HepG2 (cell line): ENCODE results near the gene PTK7. TPM values are rescaled to one million over a fixed set of nuclear protein-coding genes. Genes with fewer than 3 reads are reported as not detected.

ENCODE experiments used
- BRF2 ChIP-seq: sonication (generic); formaldehyde crosslinking; IDR thresholded peaks from 2 replicates; pipeline ENCODE4 v1.8.1; 2022; ENCODE audit warnings: mild to moderate bottlenecking, missing genetic modification reagents
- CENPX ChIP-seq: sonication (generic); formaldehyde crosslinking; IDR thresholded peaks from 2 replicates; pipeline ENCODE4 v1.9.0; 2021; ENCODE audit warnings: mild to moderate bottlenecking, missing genetic modification reagents, moderate library complexity
- DRAP1 ChIP-seq: IDR thresholded peaks from 2 replicates; pipeline ENCODE4 v1.6.1; 2016; ENCODE audit warnings: missing genetic modification reagents, missing compliant biosample characterization
- FOXK2 ChIP-seq: fragments of 450-650 bp; IDR thresholded peaks from 2 replicates; pipeline ENCODE4 v1.6.1; 2016
- FOXP1 ChIP-seq, 2 experiments: fragments of 450-650 bp in 1 of 2; IDR thresholded peaks; 2 replicates each; pipeline ENCODE4 v1.6.1; 2017 to 2018; ENCODE audit warnings: antibody characterized with exemption in 1 of 2
- GABPA ChIP-seq, 2 experiments: IDR thresholded peaks; 2 replicates each; pipeline ENCODE4 v1.6.1; 2011 to 2016; ENCODE audit warnings: low read depth in 2 of 2, low read length in 1 of 2, missing biosample characterization in 1 of 2, missing genetic modification characterization in 1 of 2
- GATAD1 ChIP-seq: IDR thresholded peaks from 2 replicates; pipeline ENCODE4 v1.6.1; 2016; ENCODE audit warnings: missing genetic modification reagents, missing compliant biosample characterization
- GPN1 ChIP-seq: sonication (generic); formaldehyde crosslinking; IDR thresholded peaks from 2 replicates; pipeline ENCODE4 v1.5.1; 2020; ENCODE audit warnings: missing genetic modification reagents, borderline replicate concordance
- HIVEP1 ChIP-seq: sonication (generic); formaldehyde crosslinking; IDR thresholded peaks from 2 replicates; pipeline ENCODE4 v1.4.0; 2020; ENCODE audit warnings: mild to moderate bottlenecking, missing genetic modification reagents
- HNRNPH1 ChIP-seq: fragments of 200-400 bp; formaldehyde crosslinking; optimal IDR thresholded peaks from 2 replicates; pipeline ENCODE3; 2017; ENCODE audit warnings: mild to moderate bottlenecking, low read depth, low read length
- KAT7 ChIP-seq: IDR thresholded peaks from 2 replicates; pipeline ENCODE4 v1.6.1; 2018; ENCODE audit warnings: borderline replicate concordance, missing compliant biosample characterization
- MLX ChIP-seq: IDR thresholded peaks from 2 replicates; pipeline ENCODE4 v1.6.1; 2016
- NR2C2 ChIP-seq: sonication (generic); formaldehyde crosslinking; IDR thresholded peaks from 2 replicates; pipeline ENCODE4 v1.4.0; 2020; ENCODE audit warnings: missing genetic modification reagents, mild to moderate bottlenecking, moderate library complexity, borderline replicate concordance
- PCBP2 ChIP-seq: fragments of 200-400 bp; formaldehyde crosslinking; optimal IDR thresholded peaks from 2 replicates; pipeline ENCODE3; 2018; ENCODE audit warnings: low read length, low read depth; ENCODE audit not compliant: poor library complexity, severe bottlenecking
- POGK ChIP-seq: sonication (generic); formaldehyde crosslinking; conservative IDR thresholded peaks from 2 replicates; pipeline ENCODE4 v1.8.0; 2022; ENCODE audit warnings: mild to moderate bottlenecking, moderate library complexity, missing genetic modification reagents
- RARG ChIP-seq: sonication (generic); formaldehyde crosslinking; IDR thresholded peaks from 2 replicates; pipeline ENCODE4 v1.4.0; 2020; ENCODE audit warnings: low read depth, mild to moderate bottlenecking, missing genetic modification reagents
- TP53 ChIP-seq: sonication (generic); formaldehyde crosslinking; conservative IDR thresholded peaks from 2 replicates; pipeline ENCODE4 v1.4.0; 2020; ENCODE audit warnings: missing genetic modification reagents
- ZFP1 ChIP-seq: IDR thresholded peaks from 2 replicates; pipeline ENCODE4 v1.6.1; 2016
- ZFP36L1 ChIP-seq: sonication (generic); formaldehyde crosslinking; IDR thresholded peaks from 2 replicates; pipeline ENCODE4 v1.8.0; 2022; ENCODE audit warnings: mild to moderate bottlenecking, missing genetic modification reagents, moderate library complexity
- ZNF230 ChIP-seq: sonication (generic); formaldehyde crosslinking; IDR thresholded peaks from 2 replicates; pipeline ENCODE4 v1.4.0; 2020; ENCODE audit warnings: mild to moderate bottlenecking, missing genetic modification reagents
- ZNF468 ChIP-seq: sonication (generic); formaldehyde crosslinking; IDR thresholded peaks from 2 replicates; pipeline ENCODE4 v1.8.0; 2022; ENCODE audit warnings: mild to moderate bottlenecking, moderate library complexity, missing genetic modification reagents
- ZNF484 ChIP-seq: sonication (generic); formaldehyde crosslinking; IDR thresholded peaks from 2 replicates; pipeline ENCODE4 v1.5.1; 2020; ENCODE audit warnings: mild to moderate bottlenecking, low read depth, missing genetic modification reagents, borderline replicate concordance
- ZNF530 ChIP-seq: sonication (generic); formaldehyde crosslinking; IDR thresholded peaks from 2 replicates; pipeline ENCODE4 v1.5.0; 2020; ENCODE audit warnings: low read depth, mild to moderate bottlenecking, missing genetic modification reagents
- ZNF790 ChIP-seq: sonication (generic); formaldehyde crosslinking; IDR thresholded peaks from 2 replicates; pipeline ENCODE4 v1.8.0; 2022; ENCODE audit warnings: missing genetic modification reagents, mild to moderate bottlenecking, borderline replicate concordance
- ZUFSP ChIP-seq: sonication (generic); formaldehyde crosslinking; IDR thresholded peaks from 2 replicates; pipeline ENCODE4 v1.9.0; 2021; ENCODE audit warnings: missing genetic modification reagents, mild to moderate bottlenecking, borderline replicate concordance
- polyA plus RNA-seq, 8 experiments: library from polyadenylated mRNA; depleted of rRNA in 3 of 8; stranded (reverse) in 7 of 8; unstranded in 1 of 8; fragments of >200 nt; fragmentation: Illumina TruSeq in 4 of 8; extraction: Trizol in 4 of 8; gene quantifications; 2 replicates each; pipeline versions ENCODE4 v1.2.1 to v1.2.3, GENCODE V29; 2011 to 2016; ENCODE audit warnings: low read depth in 4 of 8, missing spikeins in 1 of 8, mixed read lengths in 1 of 8; ENCODE audit not compliant: insufficient read depth in 1 of 8
- total RNA-seq, 5 experiments: library from RNA; depleted of rRNA; stranded (reverse); fragments of >200 nt; fragmentation: Illumina TruSeq; extraction: Trizol; gene quantifications; 2 replicates each; pipeline ENCODE4 v1.2.3, GENCODE V29; 2016; ENCODE audit warnings: low read depth in 1 of 5

The PTK7 gene
- total and polyA plus RNA-seq, 2 of the 13 experiments (the other 11 are each of a cell fraction or from before 2014, with no cell fraction given): 98.5 to 99.8 TPM

GRCh38 chr6:43053545-43054205, 22.4 kb upstream of the PTK7 start, which contains the start of gene CUL7 (continued):
- TF ChIP-seq DRAP1 (CRISPR knock-in tag): peak; percentile 88
- peak; percentile 79; the same call in 1 of the 2 replicates for TF ChIP-seq ZFP36L1
- peak; percentile 51; the same call in 1 of the 2 replicates for TF ChIP-seq ZFP1 (CRISPR knock-in tag)
- peak; percentile 85 for TF ChIP-seq HIVEP1
- TF ChIP-seq GATAD1 (CRISPR knock-in tag): peak; percentile 91
- TF ChIP-seq GABPA (IDR thresholded peaks at IDR 0.05; ENCODE audit: low read depth, low read length): no peak
- peak; percentile 94 for TF ChIP-seq GABPA (CRISPR knock-in tag; IDR thresholded peaks at IDR 0.05; ENCODE audit: low read depth)
- TF ChIP-seq CENPX (CRISPR knock-in tag): no peak
- no peak for TF ChIP-seq PCBP2
- no peak for TF ChIP-seq ZUFSP
- TF ChIP-seq HNRNPH1: peak; percentile 76
- TF ChIP-seq MLX (CRISPR knock-in tag): peak; percentile 71
- no peak for TF ChIP-seq GPN1
- peak; percentile 87 for TF ChIP-seq BRF2
- no peak for TF ChIP-seq FOXK2
- TF ChIP-seq RARG: peak; percentile 91; the same call in 1 of the 2 replicates
- TF ChIP-seq KAT7: peak; percentile 98
- no peak for TF ChIP-seq FOXP1 (IDR thresholded peaks at IDR 0.05)
- peak; percentile 60 for TF ChIP-seq FOXP1 (CRISPR knock-in tag; IDR thresholded peaks at IDR 0.05)
- TF ChIP-seq POGK (CRISPR knock-in tag): peak; percentile 93
- peak; percentile 98 for TF ChIP-seq ZNF230 (CRISPR knock-in tag)
- TF ChIP-seq ZNF484 (CRISPR knock-in tag): 0 out of 2 replicates have a peak, but pooled peaks have one; percentile 86
- TF ChIP-seq ZNF468 (CRISPR knock-in tag): no peak
- TF ChIP-seq ZNF790: peak; percentile 86; the same call in 1 of the 2 replicates
- peak; percentile 72 for TF ChIP-seq NR2C2 (CRISPR knock-in tag)
- no peak for TF ChIP-seq TP53 (CRISPR knock-in tag)
- TF ChIP-seq ZNF530 (CRISPR knock-in tag): no peak
